K562 (cell line): ENCODE data around the gene SEPTIN1.
A peak's percentile ranks its signal among the peaks of the same experiment; 100 is the strongest.

ENCODE experiments used
- CEBPB ChIP-seq: fragments of 450-650 bp; IDR thresholded peaks from 2 replicates; pipeline ENCODE4 v1.6.1; 2016; ENCODE audit warnings: missing genetic modification characterization, missing compliant biosample characterization
- FOS ChIP-seq: IDR thresholded peaks from 3 replicates; pipeline ENCODE4 v1.6.1; 2011; ENCODE audit not compliant: insufficient read length; ENCODE audit errors: extremely low read depth
- FOXA1 ChIP-seq: fragments of 450-650 bp; IDR thresholded peaks from 2 replicates; pipeline ENCODE4 v1.6.1; 2016; ENCODE audit warnings: mild to moderate bottlenecking, borderline replicate concordance
- HCFC1 ChIP-seq: IDR thresholded peaks from 2 replicates; pipeline ENCODE4 v1.6.1; 2012; ENCODE audit warnings: low read depth, low read length, improper control_type of control experiment
- MTF1 ChIP-seq: fragments of 250-450 bp; sonication (Bioruptor Pico); IDR thresholded peaks from 2 replicates; pipeline ENCODE4 v1.9.0; 2021; ENCODE audit warnings: moderate library complexity, mild to moderate bottlenecking, inconsistent platforms, borderline replicate concordance
- SAP30 ChIP-seq: fragments of 200-600 bp; sonication (generic); IDR thresholded peaks from 2 replicates; pipeline ENCODE4 v1.6.1; 2012; ENCODE audit warnings: borderline replicate concordance, low read depth, mild to moderate bottlenecking, moderate library complexity, low read length, control low read depth, inconsistent platforms; ENCODE audit not compliant: insufficient read depth, poor library complexity, severe bottlenecking
- ZBTB17 ChIP-seq: fragments of 450-650 bp; formaldehyde crosslinking; IDR thresholded peaks from 2 replicates; pipeline ENCODE4 v1.4.0; 2020; ENCODE audit warnings: mild to moderate bottlenecking
- ZKSCAN1 ChIP-seq: fragments of 150-350 bp; IDR thresholded peaks from 2 replicates; pipeline ENCODE4 v1.6.1; 2016; ENCODE audit warnings: low read depth, low read length
- ZNF668 ChIP-seq: fragments of 250-450 bp; sonication (Bioruptor Pico); IDR thresholded peaks from 2 replicates; pipeline ENCODE4 v1.8.0; 2022; ENCODE audit warnings: mild to moderate bottlenecking, inconsistent platforms
- TF ChIP-seq, protein P1 (sequence below): sonication (generic); formaldehyde crosslinking; IDR thresholded peaks from 2 replicates; pipeline ENCODE4 v1.4.0; 2020; ENCODE audit warnings: mild to moderate bottlenecking, missing genetic modification reagents
- TF ChIP-seq, protein P2 (sequence below): fragments of 200-600 bp; sonication (generic); IDR thresholded peaks from one replicate; pipeline ENCODE4 v1.6.1; 2012; ENCODE audit warnings: mild to moderate bottlenecking, low read depth, low read length, inconsistent platforms

DNA sequence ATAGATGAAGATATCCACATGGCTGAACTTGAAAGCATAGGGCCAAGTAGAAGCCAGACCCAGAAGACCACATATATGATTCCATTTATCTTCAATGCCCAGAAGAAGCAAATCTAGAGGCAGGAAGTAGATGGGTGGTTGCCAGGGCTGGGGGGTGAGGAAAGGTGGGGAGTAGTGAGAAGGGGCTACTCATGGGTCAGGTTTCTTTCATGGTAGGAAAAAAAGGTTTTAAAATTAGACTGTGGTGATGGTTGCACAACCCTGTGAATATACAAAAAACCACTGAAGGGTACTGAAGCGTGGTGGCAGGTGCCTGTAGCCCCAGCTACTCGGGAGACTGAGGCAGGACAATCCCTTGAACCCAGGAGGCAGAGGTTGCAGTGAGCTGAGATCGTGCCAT lies 32.7 kb downstream of the SEPTIN1 start:
- TF ChIP-seq MTF1 (CRISPR knock-in tag) (no peak), ZBTB17 (no peak), FOS (no peak), SAP30 (no peak), ZNF668 (CRISPR knock-in tag) (no peak), HCFC1 (no peak), CEBPB (tag) (0 out of 2 replicates have a peak, but pooled peaks have one; percentile 7), FOXA1 (no peak), ZKSCAN1 (no peak)
- TF ChIP-seq, protein P1, sequence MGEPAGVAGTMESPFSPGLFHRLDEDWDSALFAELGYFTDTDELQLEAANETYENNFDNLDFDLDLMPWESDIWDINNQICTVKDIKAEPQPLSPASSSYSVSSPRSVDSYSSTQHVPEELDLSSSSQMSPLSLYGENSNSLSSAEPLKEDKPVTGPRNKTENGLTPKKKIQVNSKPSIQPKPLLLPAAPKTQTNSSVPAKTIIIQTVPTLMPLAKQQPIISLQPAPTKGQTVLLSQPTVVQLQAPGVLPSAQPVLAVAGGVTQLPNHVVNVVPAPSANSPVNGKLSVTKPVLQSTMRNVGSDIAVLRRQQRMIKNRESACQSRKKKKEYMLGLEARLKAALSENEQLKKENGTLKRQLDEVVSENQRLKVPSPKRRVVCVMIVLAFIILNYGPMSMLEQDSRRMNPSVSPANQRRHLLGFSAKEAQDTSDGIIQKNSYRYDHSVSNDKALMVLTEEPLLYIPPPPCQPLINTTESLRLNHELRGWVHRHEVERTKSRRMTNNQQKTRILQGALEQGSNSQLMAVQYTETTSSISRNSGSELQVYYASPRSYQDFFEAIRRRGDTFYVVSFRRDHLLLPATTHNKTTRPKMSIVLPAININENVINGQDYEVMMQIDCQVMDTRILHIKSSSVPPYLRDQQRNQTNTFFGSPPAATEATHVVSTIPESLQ (CRISPR knock-in tag), result no peak
- TF ChIP-seq, protein P2, sequence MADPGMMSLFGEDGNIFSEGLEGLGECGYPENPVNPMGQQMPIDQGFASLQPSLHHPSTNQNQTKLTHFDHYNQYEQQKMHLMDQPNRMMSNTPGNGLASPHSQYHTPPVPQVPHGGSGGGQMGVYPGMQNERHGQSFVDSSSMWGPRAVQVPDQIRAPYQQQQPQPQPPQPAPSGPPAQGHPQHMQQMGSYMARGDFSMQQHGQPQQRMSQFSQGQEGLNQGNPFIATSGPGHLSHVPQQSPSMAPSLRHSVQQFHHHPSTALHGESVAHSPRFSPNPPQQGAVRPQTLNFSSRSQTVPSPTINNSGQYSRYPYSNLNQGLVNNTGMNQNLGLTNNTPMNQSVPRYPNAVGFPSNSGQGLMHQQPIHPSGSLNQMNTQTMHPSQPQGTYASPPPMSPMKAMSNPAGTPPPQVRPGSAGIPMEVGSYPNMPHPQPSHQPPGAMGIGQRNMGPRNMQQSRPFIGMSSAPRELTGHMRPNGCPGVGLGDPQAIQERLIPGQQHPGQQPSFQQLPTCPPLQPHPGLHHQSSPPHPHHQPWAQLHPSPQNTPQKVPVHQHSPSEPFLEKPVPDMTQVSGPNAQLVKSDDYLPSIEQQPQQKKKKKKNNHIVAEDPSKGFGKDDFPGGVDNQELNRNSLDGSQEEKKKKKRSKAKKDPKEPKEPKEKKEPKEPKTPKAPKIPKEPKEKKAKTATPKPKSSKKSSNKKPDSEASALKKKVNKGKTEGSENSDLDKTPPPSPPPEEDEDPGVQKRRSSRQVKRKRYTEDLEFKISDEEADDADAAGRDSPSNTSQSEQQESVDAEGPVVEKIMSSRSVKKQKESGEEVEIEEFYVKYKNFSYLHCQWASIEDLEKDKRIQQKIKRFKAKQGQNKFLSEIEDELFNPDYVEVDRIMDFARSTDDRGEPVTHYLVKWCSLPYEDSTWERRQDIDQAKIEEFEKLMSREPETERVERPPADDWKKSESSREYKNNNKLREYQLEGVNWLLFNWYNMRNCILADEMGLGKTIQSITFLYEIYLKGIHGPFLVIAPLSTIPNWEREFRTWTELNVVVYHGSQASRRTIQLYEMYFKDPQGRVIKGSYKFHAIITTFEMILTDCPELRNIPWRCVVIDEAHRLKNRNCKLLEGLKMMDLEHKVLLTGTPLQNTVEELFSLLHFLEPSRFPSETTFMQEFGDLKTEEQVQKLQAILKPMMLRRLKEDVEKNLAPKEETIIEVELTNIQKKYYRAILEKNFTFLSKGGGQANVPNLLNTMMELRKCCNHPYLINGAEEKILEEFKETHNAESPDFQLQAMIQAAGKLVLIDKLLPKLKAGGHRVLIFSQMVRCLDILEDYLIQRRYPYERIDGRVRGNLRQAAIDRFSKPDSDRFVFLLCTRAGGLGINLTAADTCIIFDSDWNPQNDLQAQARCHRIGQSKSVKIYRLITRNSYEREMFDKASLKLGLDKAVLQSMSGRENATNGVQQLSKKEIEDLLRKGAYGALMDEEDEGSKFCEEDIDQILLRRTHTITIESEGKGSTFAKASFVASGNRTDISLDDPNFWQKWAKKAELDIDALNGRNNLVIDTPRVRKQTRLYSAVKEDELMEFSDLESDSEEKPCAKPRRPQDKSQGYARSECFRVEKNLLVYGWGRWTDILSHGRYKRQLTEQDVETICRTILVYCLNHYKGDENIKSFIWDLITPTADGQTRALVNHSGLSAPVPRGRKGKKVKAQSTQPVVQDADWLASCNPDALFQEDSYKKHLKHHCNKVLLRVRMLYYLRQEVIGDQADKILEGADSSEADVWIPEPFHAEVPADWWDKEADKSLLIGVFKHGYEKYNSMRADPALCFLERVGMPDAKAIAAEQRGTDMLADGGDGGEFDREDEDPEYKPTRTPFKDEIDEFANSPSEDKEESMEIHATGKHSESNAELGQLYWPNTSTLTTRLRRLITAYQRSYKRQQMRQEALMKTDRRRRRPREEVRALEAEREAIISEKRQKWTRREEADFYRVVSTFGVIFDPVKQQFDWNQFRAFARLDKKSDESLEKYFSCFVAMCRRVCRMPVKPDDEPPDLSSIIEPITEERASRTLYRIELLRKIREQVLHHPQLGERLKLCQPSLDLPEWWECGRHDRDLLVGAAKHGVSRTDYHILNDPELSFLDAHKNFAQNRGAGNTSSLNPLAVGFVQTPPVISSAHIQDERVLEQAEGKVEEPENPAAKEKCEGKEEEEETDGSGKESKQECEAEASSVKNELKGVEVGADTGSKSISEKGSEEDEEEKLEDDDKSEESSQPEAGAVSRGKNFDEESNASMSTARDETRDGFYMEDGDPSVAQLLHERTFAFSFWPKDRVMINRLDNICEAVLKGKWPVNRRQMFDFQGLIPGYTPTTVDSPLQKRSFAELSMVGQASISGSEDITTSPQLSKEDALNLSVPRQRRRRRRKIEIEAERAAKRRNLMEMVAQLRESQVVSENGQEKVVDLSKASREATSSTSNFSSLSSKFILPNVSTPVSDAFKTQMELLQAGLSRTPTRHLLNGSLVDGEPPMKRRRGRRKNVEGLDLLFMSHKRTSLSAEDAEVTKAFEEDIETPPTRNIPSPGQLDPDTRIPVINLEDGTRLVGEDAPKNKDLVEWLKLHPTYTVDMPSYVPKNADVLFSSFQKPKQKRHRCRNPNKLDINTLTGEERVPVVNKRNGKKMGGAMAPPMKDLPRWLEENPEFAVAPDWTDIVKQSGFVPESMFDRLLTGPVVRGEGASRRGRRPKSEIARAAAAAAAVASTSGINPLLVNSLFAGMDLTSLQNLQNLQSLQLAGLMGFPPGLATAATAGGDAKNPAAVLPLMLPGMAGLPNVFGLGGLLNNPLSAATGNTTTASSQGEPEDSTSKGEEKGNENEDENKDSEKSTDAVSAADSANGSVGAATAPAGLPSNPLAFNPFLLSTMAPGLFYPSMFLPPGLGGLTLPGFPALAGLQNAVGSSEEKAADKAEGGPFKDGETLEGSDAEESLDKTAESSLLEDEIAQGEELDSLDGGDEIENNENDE, result no peak
